HepG2 (cell line): ENCODE data around the gene CAMSAP3. TPM values are rescaled to one million over a fixed set of nuclear protein-coding genes. Genes with fewer than 3 reads are reported as not detected.

Experiments
- DPF2 ChIP-seq: sonication (generic); formaldehyde crosslinking; IDR thresholded peaks from 2 replicates; pipeline ENCODE4 v1.4.0; 2020; ENCODE audit warnings: mild to moderate bottlenecking, low read depth, missing genetic modification reagents, borderline replicate concordance
- GATAD1 ChIP-seq: IDR thresholded peaks from 2 replicates; pipeline ENCODE4 v1.6.1; 2016; ENCODE audit warnings: missing genetic modification reagents, missing compliant biosample characterization
- GFI1 ChIP-seq: sonication (generic); formaldehyde crosslinking; IDR thresholded peaks from 2 replicates; pipeline ENCODE4 v1.5.0; 2020; ENCODE audit warnings: missing genetic modification reagents, mild to moderate bottlenecking, borderline replicate concordance
- HNRNPK ChIP-seq: fragments of 200-400 bp; formaldehyde crosslinking; IDR thresholded peaks from 2 replicates; pipeline ENCODE4 v1.6.1; 2018; ENCODE audit warnings: low read length, low read depth, moderate library complexity, mild to moderate bottlenecking; ENCODE audit not compliant: poor library complexity, severe bottlenecking
- IKZF1 ChIP-seq: fragments of 450-650 bp; IDR thresholded peaks from 2 replicates; pipeline ENCODE4 v1.7.1; 2016
- KAT8 ChIP-seq: IDR thresholded peaks from 2 replicates; pipeline ENCODE4 v1.6.1; 2016; ENCODE audit warnings: missing genetic modification reagents, missing compliant biosample characterization
- MAFG ChIP-seq: sonication (generic); formaldehyde crosslinking; IDR thresholded peaks from 2 replicates; pipeline ENCODE4 v1.5.1; 2020; ENCODE audit warnings: mild to moderate bottlenecking, missing genetic modification reagents
- MXI1 ChIP-seq: IDR thresholded peaks from 3 replicates; pipeline ENCODE4 v1.6.1; 2012; ENCODE audit warnings: low read depth, low read length, inconsistent platforms, borderline replicate concordance
- RAD21 ChIP-seq: fragments of 450-650 bp; formaldehyde crosslinking; IDR thresholded peaks from 2 replicates; pipeline ENCODE4 v1.5.0; 2020; ENCODE audit warnings: mild to moderate bottlenecking
- SALL2 ChIP-seq: sonication (generic); formaldehyde crosslinking; IDR thresholded peaks from 2 replicates; pipeline ENCODE4 v1.8.1; 2023; ENCODE audit warnings: mild to moderate bottlenecking, missing genetic modification reagents, inconsistent platforms
- SP5 ChIP-seq: IDR thresholded peaks from 2 replicates; pipeline ENCODE4 v1.6.1; 2016; ENCODE audit warnings: low read depth, borderline replicate concordance
- ZMAT3 ChIP-seq: sonication (generic); formaldehyde crosslinking; conservative IDR thresholded peaks from 2 replicates; pipeline ENCODE4 v1.7.0; 2021; ENCODE audit warnings: missing genetic modification reagents
- ZNF207 ChIP-seq: fragments of 450-650 bp; IDR thresholded peaks from 2 replicates; pipeline ENCODE4 v1.6.1; 2016; ENCODE audit warnings: antibody characterized with exemption, borderline replicate concordance
- ZNF224 ChIP-seq: sonication (generic); formaldehyde crosslinking; IDR thresholded peaks from 2 replicates; pipeline ENCODE4 v1.5.0; 2020; ENCODE audit warnings: mild to moderate bottlenecking, missing genetic modification reagents
- ZNF292 ChIP-seq: sonication (generic); formaldehyde crosslinking; IDR thresholded peaks from 2 replicates; pipeline ENCODE4 v1.8.1; 2022; ENCODE audit warnings: mild to moderate bottlenecking, low read depth, missing genetic modification reagents, borderline replicate concordance
- ZNF383 ChIP-seq: sonication (generic); formaldehyde crosslinking; IDR thresholded peaks from 2 replicates; pipeline ENCODE4 v1.4.0; 2020; ENCODE audit warnings: missing genetic modification reagents, mild to moderate bottlenecking, borderline replicate concordance
- ZNF446 ChIP-seq: sonication (generic); formaldehyde crosslinking; IDR thresholded peaks from 2 replicates; pipeline ENCODE4 v1.5.0; 2020; ENCODE audit warnings: mild to moderate bottlenecking, missing genetic modification reagents
- ZNF713 ChIP-seq: sonication (generic); formaldehyde crosslinking; IDR thresholded peaks from 2 replicates; pipeline ENCODE4 v1.4.0; 2020; ENCODE audit warnings: mild to moderate bottlenecking, missing genetic modification reagents
- ZNF781 ChIP-seq: sonication (generic); formaldehyde crosslinking; IDR thresholded peaks from 2 replicates; pipeline ENCODE4 v1.5.1; 2020; ENCODE audit warnings: borderline replicate concordance, mild to moderate bottlenecking, missing genetic modification reagents; ENCODE audit errors: not compliant biosample characterization
- ZNF850 ChIP-seq: sonication (generic); formaldehyde crosslinking; conservative IDR thresholded peaks from 2 replicates; pipeline ENCODE4 v1.9.0; 2021; ENCODE audit warnings: mild to moderate bottlenecking, missing genetic modification reagents
- polyA plus RNA-seq, 8 experiments: library from polyadenylated mRNA; depleted of rRNA in 3 of 8; stranded (reverse) in 7 of 8; unstranded in 1 of 8; fragments of >200 nt; fragmentation: Illumina TruSeq in 4 of 8; extraction: Trizol in 4 of 8; gene quantifications; 2 replicates each; pipeline versions ENCODE4 v1.2.1 to v1.2.3, GENCODE V29; 2011 to 2016; ENCODE audit warnings: low read depth in 4 of 8, missing spikeins in 1 of 8, mixed read lengths in 1 of 8; ENCODE audit not compliant: insufficient read depth in 1 of 8
- total RNA-seq, 5 experiments: library from RNA; depleted of rRNA; stranded (reverse); fragments of >200 nt; fragmentation: Illumina TruSeq; extraction: Trizol; gene quantifications; 2 replicates each; pipeline ENCODE4 v1.2.3, GENCODE V29; 2016; ENCODE audit warnings: low read depth in 1 of 5
- TF ChIP-seq, protein P1 (sequence below): sonication (generic); formaldehyde crosslinking; IDR thresholded peaks from 2 replicates; pipeline ENCODE4 v1.4.0; 2020; ENCODE audit warnings: missing genetic modification reagents, borderline replicate concordance
- TF ChIP-seq, protein P2 (sequence below): sonication (generic); formaldehyde crosslinking; conservative IDR thresholded peaks from 2 replicates; pipeline ENCODE4 v1.4.0; 2020; ENCODE audit warnings: missing genetic modification reagents
- TF ChIP-seq, protein P3 (sequence below): sonication (generic); formaldehyde crosslinking; IDR thresholded peaks from 2 replicates; pipeline ENCODE4 v1.4.0; 2020; ENCODE audit warnings: missing genetic modification reagents

Gene CAMSAP3
- total and polyA plus RNA-seq, 2 of the 13 experiments (the other 11 are each of a cell fraction or from before 2014, with no cell fraction given): 10.8 to 11.8 TPM

DNA sequence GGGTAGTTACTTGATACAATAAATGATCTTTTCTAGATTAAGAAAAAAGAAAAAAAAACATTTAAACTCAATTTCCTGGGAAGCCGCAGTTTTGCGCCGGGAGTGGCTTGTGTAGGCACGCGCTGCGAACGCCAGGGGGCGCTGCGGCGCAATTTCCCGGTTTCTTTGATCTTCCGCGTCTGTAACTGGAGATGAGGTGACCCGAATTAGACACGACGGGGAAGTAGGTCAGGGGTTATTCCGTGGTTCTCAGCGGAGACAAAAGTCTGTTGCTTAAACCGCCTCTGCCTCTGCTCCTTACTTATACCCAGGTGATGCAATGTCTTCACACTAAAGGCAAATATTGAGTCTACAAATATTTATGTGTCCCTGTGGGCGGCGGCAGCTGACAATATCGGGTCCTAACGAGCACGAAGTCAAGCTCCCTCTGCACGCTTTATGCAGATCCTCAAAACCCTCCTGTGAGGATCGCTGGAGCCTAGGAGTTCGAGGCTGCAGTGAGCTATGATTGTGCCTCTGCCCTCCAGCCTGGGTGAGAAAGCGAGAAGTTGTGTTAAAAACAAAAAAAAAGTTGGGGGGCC, 56.5 kb downstream of the CAMSAP3 start (continued):
- TF ChIP-seq, protein P1, sequence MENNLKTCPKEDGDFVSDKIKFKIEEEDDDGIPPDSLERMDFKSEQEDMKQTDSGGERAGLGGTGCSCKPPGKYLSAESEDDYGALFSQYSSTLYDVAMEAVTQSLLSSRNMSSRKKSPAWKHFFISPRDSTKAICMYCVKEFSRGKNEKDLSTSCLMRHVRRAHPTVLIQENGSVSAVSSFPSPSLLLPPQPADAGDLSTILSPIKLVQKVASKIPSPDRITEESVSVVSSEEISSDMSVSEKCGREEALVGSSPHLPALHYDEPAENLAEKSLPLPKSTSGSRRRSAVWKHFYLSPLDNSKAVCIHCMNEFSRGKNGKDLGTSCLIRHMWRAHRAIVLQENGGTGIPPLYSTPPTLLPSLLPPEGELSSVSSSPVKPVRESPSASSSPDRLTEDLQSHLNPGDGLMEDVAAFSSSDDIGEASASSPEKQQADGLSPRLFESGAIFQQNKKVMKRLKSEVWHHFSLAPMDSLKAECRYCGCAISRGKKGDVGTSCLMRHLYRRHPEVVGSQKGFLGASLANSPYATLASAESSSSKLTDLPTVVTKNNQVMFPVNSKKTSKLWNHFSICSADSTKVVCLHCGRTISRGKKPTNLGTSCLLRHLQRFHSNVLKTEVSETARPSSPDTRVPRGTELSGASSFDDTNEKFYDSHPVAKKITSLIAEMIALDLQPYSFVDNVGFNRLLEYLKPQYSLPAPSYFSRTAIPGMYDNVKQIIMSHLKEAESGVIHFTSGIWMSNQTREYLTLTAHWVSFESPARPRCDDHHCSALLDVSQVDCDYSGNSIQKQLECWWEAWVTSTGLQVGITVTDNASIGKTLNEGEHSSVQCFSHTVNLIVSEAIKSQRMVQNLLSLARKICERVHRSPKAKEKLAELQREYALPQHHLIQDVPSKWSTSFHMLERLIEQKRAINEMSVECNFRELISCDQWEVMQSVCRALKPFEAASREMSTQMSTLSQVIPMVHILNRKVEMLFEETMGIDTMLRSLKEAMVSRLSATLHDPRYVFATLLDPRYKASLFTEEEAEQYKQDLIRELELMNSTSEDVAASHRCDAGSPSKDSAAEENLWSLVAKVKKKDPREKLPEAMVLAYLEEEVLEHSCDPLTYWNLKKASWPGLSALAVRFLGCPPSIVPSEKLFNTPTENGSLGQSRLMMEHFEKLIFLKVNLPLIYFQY (CRISPR knock-in tag): peak; percentile 72
- TF ChIP-seq ZNF207: no peak
- TF ChIP-seq RAD21 (CRISPR knock-in tag): peak; percentile 79
- peak; percentile 22; the same call in 1 of the 2 replicates for TF ChIP-seq ZNF713 (CRISPR knock-in tag)
- no peak for TF ChIP-seq ZNF224 (CRISPR knock-in tag)
- TF ChIP-seq, protein P2, sequence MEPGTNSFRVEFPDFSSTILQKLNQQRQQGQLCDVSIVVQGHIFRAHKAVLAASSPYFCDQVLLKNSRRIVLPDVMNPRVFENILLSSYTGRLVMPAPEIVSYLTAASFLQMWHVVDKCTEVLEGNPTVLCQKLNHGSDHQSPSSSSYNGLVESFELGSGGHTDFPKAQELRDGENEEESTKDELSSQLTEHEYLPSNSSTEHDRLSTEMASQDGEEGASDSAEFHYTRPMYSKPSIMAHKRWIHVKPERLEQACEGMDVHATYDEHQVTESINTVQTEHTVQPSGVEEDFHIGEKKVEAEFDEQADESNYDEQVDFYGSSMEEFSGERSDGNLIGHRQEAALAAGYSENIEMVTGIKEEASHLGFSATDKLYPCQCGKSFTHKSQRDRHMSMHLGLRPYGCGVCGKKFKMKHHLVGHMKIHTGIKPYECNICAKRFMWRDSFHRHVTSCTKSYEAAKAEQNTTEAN (CRISPR knock-in tag): no peak
- peak; percentile 89 for TF ChIP-seq SP5 (CRISPR knock-in tag)
- peak; percentile 47; the same call in 1 of the 2 replicates for TF ChIP-seq GFI1
- no peak for TF ChIP-seq HNRNPK
- 0 out of 2 replicates have a peak, but pooled peaks have one; percentile 71 for TF ChIP-seq ZNF850 (CRISPR knock-in tag)
- TF ChIP-seq KAT8 (CRISPR knock-in tag): peak; percentile 85
- peak; percentile 66; the same call in 1 of the 3 replicates for TF ChIP-seq MXI1
- no peak for TF ChIP-seq MAFG (CRISPR knock-in tag)
- TF ChIP-seq IKZF1: no peak
- TF ChIP-seq DPF2 (CRISPR knock-in tag): no peak
- TF ChIP-seq GATAD1 (CRISPR knock-in tag): peak; percentile 69
- TF ChIP-seq SALL2 (CRISPR knock-in tag): no peak
- TF ChIP-seq, protein P3, sequence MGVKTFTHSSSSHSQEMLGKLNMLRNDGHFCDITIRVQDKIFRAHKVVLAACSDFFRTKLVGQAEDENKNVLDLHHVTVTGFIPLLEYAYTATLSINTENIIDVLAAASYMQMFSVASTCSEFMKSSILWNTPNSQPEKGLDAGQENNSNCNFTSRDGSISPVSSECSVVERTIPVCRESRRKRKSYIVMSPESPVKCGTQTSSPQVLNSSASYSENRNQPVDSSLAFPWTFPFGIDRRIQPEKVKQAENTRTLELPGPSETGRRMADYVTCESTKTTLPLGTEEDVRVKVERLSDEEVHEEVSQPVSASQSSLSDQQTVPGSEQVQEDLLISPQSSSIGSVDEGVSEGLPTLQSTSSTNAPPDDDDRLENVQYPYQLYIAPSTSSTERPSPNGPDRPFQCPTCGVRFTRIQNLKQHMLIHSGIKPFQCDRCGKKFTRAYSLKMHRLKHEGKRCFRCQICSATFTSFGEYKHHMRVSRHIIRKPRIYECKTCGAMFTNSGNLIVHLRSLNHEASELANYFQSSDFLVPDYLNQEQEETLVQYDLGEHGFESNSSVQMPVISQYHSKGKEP (CRISPR knock-in tag): no peak
- 0 out of 2 replicates have a peak, but pooled peaks have one; percentile 61 for TF ChIP-seq ZMAT3
- TF ChIP-seq ZNF292 (CRISPR knock-in tag): peak; percentile 70; the same call in 1 of the 2 replicates
- TF ChIP-seq ZNF781 (CRISPR knock-in tag): no peak
- no peak for TF ChIP-seq ZNF446
- TF ChIP-seq ZNF383 (CRISPR knock-in tag): no peak
